Central memory CD4-positive, alpha-beta T cell (primary cell): ENCODE data around the gene KRTAP16-1.

ENCODE experiments used
- DNase-seq: peaks from one replicate; pipeline ENCODE4 v3.0.0; 2022

Gene KRTAP16-1

GRCh38 chr17:41328207-41328606 is 19.1 kb upstream of the KRTAP16-1 start:
- DNase-seq: no peak

- DNase-seq: no peak
These were observed 18.5 kb upstream of the KRTAP16-1 start for GRCh38 chr17:41327411-41328120.

- peak; percentile 64 for DNase-seq
These were observed 17.4 kb upstream of the KRTAP16-1 start for GRCh38 chr17:41326173-41327145.

- no peak for DNase-seq
These were observed 16.5 kb upstream of the KRTAP16-1 start for GRCh38 chr17:41325611-41326010.

GRCh38 chr17:41325126-41325525 is 16.0 kb upstream of the KRTAP16-1 start:
- no peak for DNase-seq

- DNase-seq: no peak
These were observed 15.3 kb upstream of the KRTAP16-1 start for GRCh38 chr17:41324180-41325075.

- no peak for DNase-seq
These were observed 14.1 kb upstream of the KRTAP16-1 start for GRCh38 chr17:41322903-41323895.

GRCh38 chr17:41322094-41322902 is 13.2 kb upstream of the KRTAP16-1 start:
- DNase-seq: peak; percentile 47

GRCh38 chr17:41318231-41318630 is 9.1 kb upstream of the KRTAP16-1 start:
- no peak for DNase-seq

- no peak for DNase-seq
These were observed 6.8 kb upstream of the KRTAP16-1 start for GRCh38 chr17:41315814-41316445.

- no peak for DNase-seq
These were observed 6.2 kb upstream of the KRTAP16-1 start, which contains the start of gene KRTAP17-1 for GRCh38 chr17:41315204-41315794. Gene KRTAP17-1 (minus strand): TSS chr17:41315710. CDS start chr17:41315650, 60 bp downstream.

- no peak for DNase-seq
These were observed 2.0 kb upstream of the KRTAP16-1 start for GRCh38 chr17:41311111-41311510.

GRCh38 chr17:41308251-41308917 is 725 bp downstream of the KRTAP16-1 start:
- DNase-seq: peak; percentile 93

GRCh38 chr17:41307647-41308046 is 1.5 kb downstream of the KRTAP16-1 start:
- DNase-seq: no peak

GRCh38 chr17:41304091-41304490 is 5.0 kb downstream of the KRTAP16-1 start:
- no peak for DNase-seq

GRCh38 chr17:41302981-41303380 is 6.1 kb downstream of the KRTAP16-1 start:
- DNase-seq: no peak

- DNase-seq: no peak
These were observed 6.9 kb downstream of the KRTAP16-1 start, which contains the start of gene KRTAP29-1 for GRCh38 chr17:41301916-41302901. Gene KRTAP29-1 (minus strand): TSS chr17:41302851. CDS start chr17:41302851, 0 bp downstream.
